Anterior cingulate cortex (tissue), 58 donors: ENCODE data around the gene TPSB2.
"Not testable (repeated sequence)": the region's sequence is repeated elsewhere in the genome, so short reads cannot be mapped to it uniquely, and the experiment has no call there.

Source experiments
- DNase-seq, 58 donors: peaks; one replicate each; lab custom pipeline; 2025; lab: John Stamatoyannopoulos, UW

The TPSB2 gene

GRCh38 chr16:1243907-1244850 lies 14.2 kb upstream of the TPSB2 start:
- DNase-seq = not testable (repeated sequence)

GRCh38 chr16:1243363-1243762 lies 13.4 kb upstream of the TPSB2 start:
- DNase-seq = not testable (repeated sequence)

- not testable (repeated sequence) for DNase-seq
These were observed 11.1 kb upstream of the TPSB2 start for GRCh38 chr16:1241081-1241480.

- not testable (repeated sequence) for DNase-seq
These were observed 10.5 kb upstream of the TPSB2 start, which contains the start of gene TPSAB1 for GRCh38 chr16:1240436-1240835. TSS of gene TPSAB1 (plus strand) at chr16:1240705. CDS start at chr16:1240939, 234 bp downstream.

- DNase-seq = not testable (repeated sequence)
These were observed 9.6 kb upstream of the TPSB2 start for GRCh38 chr16:1239575-1239974.

GRCh38 chr16:1238909-1239308 lies 8.9 kb upstream of the TPSB2 start:
- DNase-seq = peak in 4 of 58 donors; percentile 2 to 33 (median 6)

- DNase-seq = no peak
These were observed 8.0 kb upstream of the TPSB2 start for GRCh38 chr16:1237990-1238389.

- DNase-seq = not testable (repeated sequence)
These were observed 6.7 kb upstream of the TPSB2 start for GRCh38 chr16:1236659-1237058.

- not testable (repeated sequence) for DNase-seq
These were observed 2.2 kb upstream of the TPSB2 start for GRCh38 chr16:1232049-1232748.

GRCh38 chr16:1231301-1231700 lies 1.3 kb upstream of the TPSB2 start:
- DNase-seq = not testable (repeated sequence)

GRCh38 chr16:1230471-1231212 lies 658 bp upstream of the TPSB2 start:
- DNase-seq = not testable (repeated sequence)

GRCh38 chr16:1229476-1229875 lies 508 bp downstream of the TPSB2 start:
- DNase-seq = not testable (repeated sequence)

- not testable (repeated sequence) for DNase-seq
These were observed 1.8 kb downstream of the TPSB2 start for GRCh38 chr16:1228227-1228626.

GRCh38 chr16:1226692-1227091 lies 3.3 kb downstream of the TPSB2 start:
- DNase-seq = not testable (repeated sequence)

- DNase-seq = not testable (repeated sequence)
These were observed 4.2 kb downstream of the TPSB2 start for GRCh38 chr16:1225728-1226311.

- no peak for DNase-seq
These were observed 4.9 kb downstream of the TPSB2 start, which contains the start of gene TPSG1 for GRCh38 chr16:1225051-1225451. TSS of gene TPSG1 (minus strand) at chr16:1225268. CDS start at chr16:1225252, 16 bp downstream.

GRCh38 chr16:1224558-1224957 lies 5.4 kb downstream of the TPSB2 start:
- no peak for DNase-seq

GRCh38 chr16:1223355-1224214 lies 6.4 kb downstream of the TPSB2 start:
- no peak for DNase-seq
